ENCODE results near the gene ZGPAT. TPM values are rescaled to one million over a fixed set of nuclear protein-coding genes. Genes with fewer than 3 reads are reported as not detected.

Gene ZGPAT
- total and polyA plus RNA-seq, 10 of the 15 experiments (the other 5 are each of a cell fraction or from before 2014, with no cell fraction given), result 0.58 to 52.9 (median 18.0) TPM

DNA sequence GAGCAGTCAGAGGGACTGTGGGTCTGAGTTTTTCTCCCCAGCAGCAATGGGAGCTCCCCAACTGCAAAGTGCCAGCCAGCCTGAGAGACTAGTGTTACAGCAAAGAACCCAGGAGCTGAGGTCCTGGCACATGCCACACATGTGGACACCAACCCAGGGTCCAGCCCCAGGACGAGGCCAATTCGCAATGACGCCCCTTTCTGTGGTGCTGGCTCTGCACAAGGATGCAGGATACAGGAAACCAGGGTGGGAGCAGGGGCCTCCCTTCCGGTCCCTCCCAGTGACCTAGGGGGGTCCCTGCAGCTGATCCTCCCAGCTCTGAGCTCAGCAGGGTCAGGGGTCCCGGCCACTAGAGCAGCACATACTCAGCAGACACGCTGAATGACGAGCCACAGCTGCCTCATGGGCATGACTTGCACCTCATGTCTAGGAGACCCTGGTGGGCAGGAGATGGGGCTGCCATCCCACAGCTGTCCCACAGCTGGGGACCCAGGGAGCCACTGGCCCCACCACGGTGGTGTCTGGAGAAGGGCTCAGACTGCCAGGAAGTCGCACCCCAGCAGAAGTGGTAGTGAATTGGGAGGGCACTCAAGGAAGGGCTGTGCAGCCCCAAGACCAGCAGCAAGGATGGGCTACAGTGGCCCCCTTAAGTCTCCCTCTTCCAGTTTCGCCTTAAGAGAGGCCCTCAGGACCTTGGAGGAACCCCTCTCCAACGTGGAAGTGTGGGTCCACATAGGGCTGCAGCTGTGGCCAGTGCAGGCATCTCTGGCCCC lies 3.7 kb upstream of the ZGPAT start:
- ChIA-PET SMC1A (ENCODE audit: uncharacterized antibody, unreplicated experiment) (no interaction called here), POLR2A (no interaction called here)
- TF ChIP-seq, protein P1, sequence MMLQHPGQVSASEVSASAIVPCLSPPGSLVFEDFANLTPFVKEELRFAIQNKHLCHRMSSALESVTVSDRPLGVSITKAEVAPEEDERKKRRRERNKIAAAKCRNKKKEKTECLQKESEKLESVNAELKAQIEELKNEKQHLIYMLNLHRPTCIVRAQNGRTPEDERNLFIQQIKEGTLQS (IDR thresholded peaks at IDR 0.05; ENCODE audit: borderline replicate concordance, extremely low read depth, low read depth, low read length), result no peak
- TF ChIP-seq ZSCAN29 (IDR thresholded peaks at IDR 0.05) (no peak), ATF7 (IDR thresholded peaks at IDR 0.05; ENCODE audit: low read depth) (no peak), BCL11A (IDR thresholded peaks at IDR 0.05; ENCODE audit: low read depth, low read length) (no peak), BMI1 (IDR thresholded peaks at IDR 0.05; ENCODE audit: borderline replicate concordance) (no peak), ZNF622 (IDR thresholded peaks at IDR 0.05) (no peak), CBX3 (IDR thresholded peaks at IDR 0.05; ENCODE audit: borderline replicate concordance, low read depth) (no peak), HDGF (IDR thresholded peaks at IDR 0.05) (no peak), HDAC6 (IDR thresholded peaks at IDR 0.05; ENCODE audit: unreplicated experiment) (no peak), SUPT20H (IDR thresholded peaks at IDR 0.05; ENCODE audit: borderline replicate concordance, control insufficient read depth, low read depth, low read length) (no peak), RELA (IDR thresholded peaks at IDR 0.05; ENCODE audit: borderline replicate concordance, partially characterized antibody) (no peak), STAT1 (conservative IDR thresholded peaks at IDR 0.05) (no peak)
- TF ChIP-seq, protein P2, sequence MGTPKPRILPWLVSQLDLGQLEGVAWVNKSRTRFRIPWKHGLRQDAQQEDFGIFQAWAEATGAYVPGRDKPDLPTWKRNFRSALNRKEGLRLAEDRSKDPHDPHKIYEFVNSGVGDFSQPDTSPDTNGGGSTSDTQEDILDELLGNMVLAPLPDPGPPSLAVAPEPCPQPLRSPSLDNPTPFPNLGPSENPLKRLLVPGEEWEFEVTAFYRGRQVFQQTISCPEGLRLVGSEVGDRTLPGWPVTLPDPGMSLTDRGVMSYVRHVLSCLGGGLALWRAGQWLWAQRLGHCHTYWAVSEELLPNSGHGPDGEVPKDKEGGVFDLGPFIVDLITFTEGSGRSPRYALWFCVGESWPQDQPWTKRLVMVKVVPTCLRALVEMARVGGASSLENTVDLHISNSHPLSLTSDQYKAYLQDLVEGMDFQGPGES (IDR thresholded peaks at IDR 0.05), result no peak
- TF ChIP-seq, protein P3, sequence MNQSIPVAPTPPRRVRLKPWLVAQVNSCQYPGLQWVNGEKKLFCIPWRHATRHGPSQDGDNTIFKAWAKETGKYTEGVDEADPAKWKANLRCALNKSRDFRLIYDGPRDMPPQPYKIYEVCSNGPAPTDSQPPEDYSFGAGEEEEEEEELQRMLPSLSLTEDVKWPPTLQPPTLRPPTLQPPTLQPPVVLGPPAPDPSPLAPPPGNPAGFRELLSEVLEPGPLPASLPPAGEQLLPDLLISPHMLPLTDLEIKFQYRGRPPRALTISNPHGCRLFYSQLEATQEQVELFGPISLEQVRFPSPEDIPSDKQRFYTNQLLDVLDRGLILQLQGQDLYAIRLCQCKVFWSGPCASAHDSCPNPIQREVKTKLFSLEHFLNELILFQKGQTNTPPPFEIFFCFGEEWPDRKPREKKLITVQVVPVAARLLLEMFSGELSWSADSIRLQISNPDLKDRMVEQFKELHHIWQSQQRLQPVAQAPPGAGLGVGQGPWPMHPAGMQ (IDR thresholded peaks at IDR 0.05; ENCODE audit: borderline replicate concordance), result no peak
- TF ChIP-seq, protein P4, sequence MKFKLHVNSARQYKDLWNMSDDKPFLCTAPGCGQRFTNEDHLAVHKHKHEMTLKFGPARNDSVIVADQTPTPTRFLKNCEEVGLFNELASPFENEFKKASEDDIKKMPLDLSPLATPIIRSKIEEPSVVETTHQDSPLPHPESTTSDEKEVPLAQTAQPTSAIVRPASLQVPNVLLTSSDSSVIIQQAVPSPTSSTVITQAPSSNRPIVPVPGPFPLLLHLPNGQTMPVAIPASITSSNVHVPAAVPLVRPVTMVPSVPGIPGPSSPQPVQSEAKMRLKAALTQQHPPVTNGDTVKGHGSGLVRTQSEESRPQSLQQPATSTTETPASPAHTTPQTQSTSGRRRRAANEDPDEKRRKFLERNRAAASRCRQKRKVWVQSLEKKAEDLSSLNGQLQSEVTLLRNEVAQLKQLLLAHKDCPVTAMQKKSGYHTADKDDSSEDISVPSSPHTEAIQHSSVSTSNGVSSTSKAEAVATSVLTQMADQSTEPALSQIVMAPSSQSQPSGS (IDR thresholded peaks at IDR 0.05; ENCODE audit: low read length), result no peak
- TF ChIP-seq, protein P5, sequence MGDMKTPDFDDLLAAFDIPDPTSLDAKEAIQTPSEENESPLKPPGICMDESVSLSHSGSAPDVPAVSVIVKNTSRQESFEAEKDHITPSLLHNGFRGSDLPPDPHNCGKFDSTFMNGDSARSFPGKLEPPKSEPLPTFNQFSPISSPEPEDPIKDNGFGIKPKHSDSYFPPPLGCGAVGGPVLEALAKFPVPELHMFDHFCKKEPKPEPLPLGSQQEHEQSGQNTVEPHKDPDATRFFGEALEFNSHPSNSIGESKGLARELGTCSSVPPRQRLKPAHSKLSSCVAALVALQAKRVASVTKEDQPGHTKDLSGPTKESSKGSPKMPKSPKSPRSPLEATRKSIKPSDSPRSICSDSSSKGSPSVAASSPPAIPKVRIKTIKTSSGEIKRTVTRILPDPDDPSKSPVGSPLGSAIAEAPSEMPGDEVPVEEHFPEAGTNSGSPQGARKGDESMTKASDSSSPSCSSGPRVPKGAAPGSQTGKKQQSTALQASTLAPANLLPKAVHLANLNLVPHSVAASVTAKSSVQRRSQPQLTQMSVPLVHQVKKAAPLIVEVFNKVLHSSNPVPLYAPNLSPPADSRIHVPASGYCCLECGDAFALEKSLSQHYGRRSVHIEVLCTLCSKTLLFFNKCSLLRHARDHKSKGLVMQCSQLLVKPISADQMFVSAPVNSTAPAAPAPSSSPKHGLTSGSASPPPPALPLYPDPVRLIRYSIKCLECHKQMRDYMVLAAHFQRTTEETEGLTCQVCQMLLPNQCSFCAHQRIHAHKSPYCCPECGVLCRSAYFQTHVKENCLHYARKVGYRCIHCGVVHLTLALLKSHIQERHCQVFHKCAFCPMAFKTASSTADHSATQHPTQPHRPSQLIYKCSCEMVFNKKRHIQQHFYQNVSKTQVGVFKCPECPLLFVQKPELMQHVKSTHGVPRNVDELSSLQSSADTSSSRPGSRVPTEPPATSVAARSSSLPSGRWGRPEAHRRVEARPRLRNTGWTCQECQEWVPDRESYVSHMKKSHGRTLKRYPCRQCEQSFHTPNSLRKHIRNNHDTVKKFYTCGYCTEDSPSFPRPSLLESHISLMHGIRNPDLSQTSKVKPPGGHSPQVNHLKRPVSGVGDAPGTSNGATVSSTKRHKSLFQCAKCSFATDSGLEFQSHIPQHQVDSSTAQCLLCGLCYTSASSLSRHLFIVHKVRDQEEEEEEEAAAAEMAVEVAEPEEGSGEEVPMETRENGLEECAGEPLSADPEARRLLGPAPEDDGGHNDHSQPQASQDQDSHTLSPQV (IDR thresholded peaks at IDR 0.05), result no peak

More for the DNA sequence above, 3.7 kb upstream of the ZGPAT start:
- ChIA-PET RAD21 (ENCODE audit: unreplicated experiment) (interaction anchor here (0.7 to 1.1 kb wide), 2 partner anchors 166 to 240 kb away, joined by 3 read pairs; no protein-coding TSS in a partner anchor), CTCF (interaction anchor here (0.6 kb wide), 1 partner anchor 367 kb away, joined by 3 read pairs; no protein-coding TSS in a partner anchor)
- peaks cover 5 to 7% of the 10 kb centered on the region in 2 experiments; a peak in 3 of 4 replicates for H3K36me3 ChIP-seq (ENCODE audit: control insufficient read depth in 2 of 2, insufficient read depth in 2 of 2, low read length in 1 of 2)
- H3K27ac ChIP-seq (ENCODE audit: control insufficient read depth, insufficient read depth), result no peak overlapping the region
- no peaks in the 10 kb centered on the region for H3K9me3 ChIP-seq (replicated peaks; ENCODE audit: control insufficient read depth, insufficient read depth, low read length)
- H3K27me3 ChIP-seq (replicated peaks in 1 of 2; ENCODE audit: control insufficient read depth in 2 of 2, insufficient read depth in 2 of 2, low read length in 1 of 2), result no peaks in the 10 kb centered on the region
- no peak for DNase-seq (ENCODE audit: low read depth, low spot score)
- no peak overlapping the region for H2AFZ ChIP-seq (ENCODE audit: control insufficient read depth, low read depth, low read length)
- intact Hi-C loops (cut with micrococcal nuclease; ENCODE audit: unreplicated experiment), result no loop called here
- H3K4me2 ChIP-seq (ENCODE audit: control insufficient read depth, insufficient read depth), result no peak overlapping the region
- H3K79me2 ChIP-seq (ENCODE audit: control insufficient read depth, insufficient read depth, low read length), result peaks cover 32% of the 10 kb centered on the region
- no peaks in the 10 kb centered on the region for H4K20me1 ChIP-seq (ENCODE audit: control insufficient read depth, insufficient read depth)
- H3K4me3 ChIP-seq, result no peak overlapping the region
- no peak for FAIRE-seq
- peaks cover 19% of the 10 kb centered on the region for H3K4me1 ChIP-seq (ENCODE audit: control insufficient read depth, insufficient read depth, low read length)
- H3K9ac ChIP-seq (ENCODE audit: control insufficient read depth, insufficient read depth, low read length), result no peak overlapping the region
- no TSS peak for BruUV-seq (replicated peaks)
- WGBS (ENCODE audit: insufficient coverage, insufficient replicate concordance, low lambda C conversion rate, missing lambda C conversion rate), result 74% methylated on average over 11 of the region's 11 CpGs
- in situ Hi-C loops (cut with MboI), result no loop called here
- no peak for ATAC-seq

Data from GM12878 (cell line).